Coronary artery (tissue), 2 donors: ENCODE measurements around the gene CLEC14A.

Experiments used
- DNase-seq: peaks from one replicate; pipeline ENCODE4 v3.0.0-alpha.2; 2017; ENCODE audit warnings: low spot score
- H3K27ac ChIP-seq, 2 donors: fragments of 200-600 bp; sonication (generic); one replicate each; pipeline ENCODE4 v1.5.1; 2016 to 2019
- H3K4me3 ChIP-seq: fragments of 200-600 bp; sonication (generic); 2 replicates; pipeline ENCODE4 v1.5.1; 2016; ENCODE audit warnings: mild to moderate bottlenecking, moderate library complexity
- CTCF ChIP-seq: fragments of 200-600 bp; sonication (generic); IDR thresholded peaks from one replicate; pipeline ENCODE4 v1.5.1; 2019; ENCODE audit warnings: antibody characterized with exemption

Gene CLEC14A

DNA sequence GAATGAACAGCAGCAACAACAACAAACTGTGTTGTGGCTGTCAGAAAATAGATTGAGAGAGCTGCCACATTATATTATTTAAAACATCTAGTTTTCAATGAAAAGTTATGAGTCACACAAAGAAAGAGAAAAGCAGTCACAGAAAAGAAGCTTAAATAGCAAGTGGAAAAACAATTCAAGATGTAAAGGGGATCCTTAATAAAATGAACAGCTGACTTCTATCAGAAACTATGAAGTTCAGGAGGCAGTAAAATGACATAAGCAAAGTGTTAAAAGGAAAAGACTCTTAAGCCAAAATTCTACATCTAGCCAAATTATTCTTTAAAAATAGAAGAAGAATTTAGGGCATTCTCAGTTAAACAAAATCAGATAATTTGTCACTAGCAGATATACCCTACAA is 5.6 kb downstream of the CLEC14A start:
- no peak overlapping the region for H3K4me3 ChIP-seq
- no peak for DNase-seq
- H3K27ac ChIP-seq = no peak overlapping the region
- no peak for TF ChIP-seq CTCF

DNA sequence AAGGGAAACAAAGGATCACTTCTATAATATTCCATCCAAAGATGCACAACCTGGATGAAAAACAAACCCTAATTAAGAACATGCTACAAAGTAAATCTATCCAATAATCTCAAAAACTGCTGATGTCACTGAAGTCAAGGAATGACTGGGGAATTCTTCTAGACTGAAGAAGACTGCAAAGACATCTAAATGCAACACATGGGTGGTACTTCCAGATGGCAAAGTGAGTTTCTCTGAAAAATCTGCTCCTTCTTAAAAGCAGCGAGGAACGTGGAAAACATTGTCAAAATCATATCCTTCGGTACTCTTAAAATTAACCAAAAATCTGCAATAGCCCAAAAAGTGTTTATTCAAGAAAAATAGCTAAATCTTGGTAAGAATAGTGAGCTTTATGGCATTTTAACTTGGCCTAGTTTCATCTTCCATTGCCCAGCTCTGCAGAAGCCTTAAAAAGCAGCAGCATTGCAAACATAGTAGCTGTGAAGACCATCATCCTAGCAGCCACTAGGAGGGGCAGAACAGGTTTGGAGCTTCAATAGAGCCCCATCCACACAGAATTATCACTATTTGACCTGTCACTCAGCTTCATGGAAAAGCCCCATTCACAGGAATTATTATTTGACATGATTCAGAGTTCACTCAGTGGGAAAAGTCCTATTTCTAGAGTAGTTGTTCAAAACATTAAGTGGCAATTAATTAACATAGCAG is 7.4 kb downstream of the CLEC14A start:
- H3K27ac ChIP-seq = no peak overlapping the region
- no peak for DNase-seq
- H3K4me3 ChIP-seq = no peak overlapping the region
- TF ChIP-seq CTCF = no peak

DNA sequence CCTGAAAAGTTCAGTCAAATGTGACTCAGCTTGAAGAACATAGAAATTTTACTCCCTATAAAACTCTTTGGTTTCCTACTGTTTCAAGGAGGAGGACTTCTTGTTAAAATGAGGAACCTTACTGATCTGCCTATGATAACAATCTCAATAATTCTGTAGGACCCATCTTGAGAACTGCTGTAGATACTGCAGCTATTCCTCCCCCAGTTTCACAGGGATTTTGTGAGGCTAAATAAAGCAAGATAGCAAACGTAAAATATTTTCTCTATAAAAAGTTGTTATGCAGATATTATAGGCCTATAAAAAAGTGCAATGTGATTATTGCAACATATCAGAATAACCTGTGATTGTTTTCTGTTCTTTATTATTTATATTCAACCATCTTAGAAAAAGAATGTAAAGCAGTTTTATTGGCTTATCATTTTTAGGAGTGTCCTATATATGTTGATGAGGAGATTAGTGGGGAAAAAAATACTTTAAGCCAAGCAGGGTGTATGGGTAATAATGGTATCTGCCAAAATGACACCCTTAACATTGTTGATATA is 12.1 kb downstream of the CLEC14A start:
- Histone ChIP-seq H3K27ac (no peak overlapping the region), H3K4me3 (no peak overlapping the region)
- TF ChIP-seq CTCF = no peak
- DNase-seq = no peak

GRCh38 chr14:38238878-38239277 is 17.0 kb downstream of the CLEC14A start:
- no peak for DNase-seq
- TF ChIP-seq CTCF = no peak
- H3K27ac ChIP-seq = no peak overlapping the region
- no peak overlapping the region for H3K4me3 ChIP-seq

GRCh38 chr14:38238332-38238731 is 17.6 kb downstream of the CLEC14A start:
- no peak overlapping the region for H3K27ac ChIP-seq
- H3K4me3 ChIP-seq = no peak overlapping the region
- no peak for DNase-seq
- TF ChIP-seq CTCF = no peak

DNA sequence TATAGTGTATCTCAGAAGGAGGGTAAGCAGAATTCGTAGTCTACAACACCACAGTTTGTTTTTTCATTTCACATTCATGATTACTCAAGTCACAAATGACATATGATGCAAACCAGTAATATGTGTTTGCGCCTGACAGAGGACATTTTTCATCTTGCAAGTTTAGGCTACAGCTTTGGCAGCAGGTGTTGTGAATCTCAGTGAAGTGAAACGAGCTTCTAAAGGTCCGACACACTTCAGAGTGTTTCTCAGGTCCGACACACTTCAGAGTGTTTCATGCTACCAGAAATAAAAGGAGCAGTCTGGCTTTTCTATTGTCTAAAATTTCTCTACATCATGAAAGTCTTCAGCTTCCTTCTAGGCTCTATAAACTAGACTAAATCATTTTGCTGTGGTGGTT is 22.7 kb downstream of the CLEC14A start:
- TF ChIP-seq CTCF = no peak
- DNase-seq = no peak
- no peak overlapping the region for H3K4me3 ChIP-seq
- H3K27ac ChIP-seq = no peak overlapping the region

DNA sequence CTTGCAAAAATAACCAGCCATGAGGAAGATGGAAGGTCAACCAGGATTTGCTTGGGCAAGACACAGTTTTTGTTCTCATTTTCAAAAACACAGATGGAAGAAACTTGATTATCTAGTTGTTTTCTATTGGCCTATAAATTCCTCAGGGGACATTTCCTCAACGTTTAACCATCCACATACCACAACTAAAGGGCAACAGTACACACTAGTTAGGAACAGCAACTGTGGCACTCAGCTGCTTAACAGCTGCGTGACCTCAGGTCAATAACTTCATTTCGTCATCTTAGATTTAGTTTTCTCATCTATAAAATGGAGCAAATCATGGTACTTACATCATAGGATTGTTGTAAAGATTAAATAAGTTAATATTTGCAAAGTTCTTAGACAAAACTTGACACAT is 29.5 kb downstream of the CLEC14A start:
- no peak overlapping the region for H3K4me3 ChIP-seq
- no peak overlapping the region for H3K27ac ChIP-seq
- no peak for DNase-seq
- TF ChIP-seq CTCF = no peak
